Left ventricle myocardium inferior (tissue), 1 donor: ENCODE results near the gene DPH1. TPM values are rescaled to one million over a fixed set of nuclear protein-coding genes. Genes with fewer than 3 reads are reported as not detected.
A peak's percentile ranks its signal among the peaks of the same experiment; 100 is the strongest.

Experiments
- DNase-seq: peaks from one replicate; pipeline ENCODE4 v3.0.0-alpha.2; 2020
- H3K27ac ChIP-seq: fragments of 200-600 bp; replicated peaks from 2 replicates; pipeline ENCODE4 v1.8.0; 2021
- H3K27me3 ChIP-seq: fragments of 200-600 bp; 2 replicates; pipeline ENCODE4 v1.8.0; 2021; ENCODE audit warnings: low read depth
- H3K36me3 ChIP-seq: fragments of 200-600 bp; 2 replicates; pipeline ENCODE4 v1.8.0; 2021
- H3K4me1 ChIP-seq: fragments of 200-600 bp; 2 replicates; pipeline ENCODE4 v1.8.0; 2021
- H3K4me3 ChIP-seq: fragments of 200-600 bp; 2 replicates; pipeline ENCODE4 v1.8.0; 2021; ENCODE audit warnings: mild to moderate bottlenecking, moderate library complexity
- H3K9me3 ChIP-seq: fragments of 200-600 bp; replicated peaks from 2 replicates; pipeline ENCODE4 v1.8.0; 2021
- intact Hi-C: fragments of 100-400 bp; cut with micrococcal nuclease; formaldehyde crosslinking; loops from one replicate; pipeline ENCODE4 v1.11.0; 2022
- total RNA-seq: library from RNA; stranded (reverse); fragmentation: NEBNext Ultra II Directional; extraction: Animal tissue kit (Norgen Biotek cat#: 25700); gene quantifications from one replicate; pipeline ENCODE4 v1.2.1, GENCODE V29; 2021
- TF ChIP-seq, protein P1 (sequence below): fragments of 200-600 bp; IDR thresholded peaks from 2 replicates; pipeline ENCODE4 v1.8.0; 2021; ENCODE audit warnings: antibody characterized with exemption, mild to moderate bottlenecking, borderline replicate concordance
- donor health status: DM: no; HTN: yes; CAD: no; lungs with severe emphysema.

Gene DPH1
- total RNA-seq, 1 donor from 2014 or later = 29.1 TPM

GRCh38 chr17:2017274-2017941, 12.5 kb upstream of the DPH1 start:
- Histone ChIP-seq H3K27me3 (peaks cover 6% of the 10 kb centered on the region), H3K36me3 (no peaks in the 10 kb centered on the region), H3K9me3 (no peaks in the 10 kb centered on the region), H3K27ac (no peak overlapping the region), H3K4me3 (no peak overlapping the region), H3K4me1 (peaks cover 24% of the 10 kb centered on the region)
- no peak for DNase-seq
- TF ChIP-seq, protein P1, sequence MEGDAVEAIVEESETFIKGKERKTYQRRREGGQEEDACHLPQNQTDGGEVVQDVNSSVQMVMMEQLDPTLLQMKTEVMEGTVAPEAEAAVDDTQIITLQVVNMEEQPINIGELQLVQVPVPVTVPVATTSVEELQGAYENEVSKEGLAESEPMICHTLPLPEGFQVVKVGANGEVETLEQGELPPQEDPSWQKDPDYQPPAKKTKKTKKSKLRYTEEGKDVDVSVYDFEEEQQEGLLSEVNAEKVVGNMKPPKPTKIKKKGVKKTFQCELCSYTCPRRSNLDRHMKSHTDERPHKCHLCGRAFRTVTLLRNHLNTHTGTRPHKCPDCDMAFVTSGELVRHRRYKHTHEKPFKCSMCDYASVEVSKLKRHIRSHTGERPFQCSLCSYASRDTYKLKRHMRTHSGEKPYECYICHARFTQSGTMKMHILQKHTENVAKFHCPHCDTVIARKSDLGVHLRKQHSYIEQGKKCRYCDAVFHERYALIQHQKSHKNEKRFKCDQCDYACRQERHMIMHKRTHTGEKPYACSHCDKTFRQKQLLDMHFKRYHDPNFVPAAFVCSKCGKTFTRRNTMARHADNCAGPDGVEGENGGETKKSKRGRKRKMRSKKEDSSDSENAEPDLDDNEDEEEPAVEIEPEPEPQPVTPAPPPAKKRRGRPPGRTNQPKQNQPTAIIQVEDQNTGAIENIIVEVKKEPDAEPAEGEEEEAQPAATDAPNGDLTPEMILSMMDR = no peak
- intact Hi-C loops = no loop called here

GRCh38 chr17:2018716-2019510, 11.0 kb upstream of the DPH1 start:
- Histone ChIP-seq H3K36me3 (no peaks in the 10 kb centered on the region), H3K4me1 (peaks cover 33% of the 10 kb centered on the region), H3K27ac (no peak overlapping the region), H3K9me3 (no peaks in the 10 kb centered on the region), H3K27me3 (peaks cover 13% of the 10 kb centered on the region), H3K4me3 (no peak overlapping the region)
- TF ChIP-seq, protein P1 = no peak
- DNase-seq = no peak
- intact Hi-C loops = no loop called here

- H3K27me3 ChIP-seq = peaks cover 21% of the 10 kb centered on the region
- peaks cover 35% of the 10 kb centered on the region for H3K4me1 ChIP-seq
- no peak overlapping the region for H3K27ac ChIP-seq
- TF ChIP-seq, protein P1 = no peak
- intact Hi-C loops = loop anchor here (10.0 kb wide), 1 partner anchor 105 kb away; no protein-coding TSS in a partner anchor
- H3K9me3 ChIP-seq = no peaks in the 10 kb centered on the region
- H3K4me3 ChIP-seq = no peak overlapping the region
- no peak for DNase-seq
- H3K36me3 ChIP-seq = no peaks in the 10 kb centered on the region
Measured at GRCh38 chr17:2019723-2020122, 10.2 kb upstream of the DPH1 start.

DNA sequence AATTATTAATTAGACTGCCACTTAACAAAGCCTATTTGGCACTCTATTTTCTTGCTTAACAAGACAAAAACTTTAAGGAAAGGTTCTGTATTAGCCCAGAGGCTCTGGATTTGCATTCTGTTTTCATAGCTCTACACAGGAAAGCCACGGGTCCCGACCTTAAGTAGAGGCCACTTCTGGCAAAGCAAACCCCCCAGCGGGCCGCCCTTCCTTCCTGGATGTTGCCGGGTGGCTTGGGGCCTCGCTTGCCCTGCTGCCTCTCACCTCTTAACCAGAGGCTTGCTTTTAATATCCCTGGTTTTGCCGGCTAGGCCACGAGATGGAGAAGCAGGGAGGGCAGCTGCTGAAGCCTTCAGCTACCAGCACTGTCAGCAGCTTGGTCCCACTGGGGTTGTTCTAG, 9.2 kb upstream of the DPH1 start:
- intact Hi-C loops = loop anchor here (10.0 kb wide), 1 partner anchor 106 kb away; no protein-coding TSS in a partner anchor
- Histone ChIP-seq H3K4me3 (no peak overlapping the region), H3K36me3 (no peaks in the 10 kb centered on the region), H3K9me3 (no peaks in the 10 kb centered on the region), H3K4me1 (peaks cover 37% of the 10 kb centered on the region), H3K27ac (peak overlapping the region; percentile 45), H3K27me3 (peaks cover 31% of the 10 kb centered on the region)
- TF ChIP-seq, protein P1 = no peak
- no peak for DNase-seq

- no peak for DNase-seq
- peaks cover 48% of the 10 kb centered on the region for H3K27me3 ChIP-seq
- H3K4me3 ChIP-seq = no peak overlapping the region
- H3K4me1 ChIP-seq = peaks cover 43% of the 10 kb centered on the region
- TF ChIP-seq, protein P1 = no peak
- no peak overlapping the region for H3K27ac ChIP-seq
- intact Hi-C loops = loop anchor here (10.0 kb wide), 1 partner anchor 108 kb away; no protein-coding TSS in a partner anchor
- H3K36me3 ChIP-seq = no peaks in the 10 kb centered on the region
- H3K9me3 ChIP-seq = no peaks in the 10 kb centered on the region
Measured at GRCh38 chr17:2022647-2023240, 7.2 kb upstream of the DPH1 start.
